H1 (cell line): ENCODE measurements around the gene WASF3.

Experiments used
- CEBPB ChIP-seq: IDR thresholded peaks from 2 replicates; pipeline ENCODE4 v1.6.1; 2012; ENCODE audit warnings: low read depth, low read length
- EP300 ChIP-seq, 2 experiments: IDR thresholded peaks; 1 replicate in 1 of 2; 2 replicates in 1 of 2; pipeline ENCODE4 v1.6.1; 2011 to 2012; ENCODE audit warnings: low read depth in 2 of 2, low read length in 2 of 2, mild to moderate bottlenecking in 2 of 2, borderline replicate concordance in 1 of 2, inconsistent platforms in 1 of 2, moderate library complexity in 1 of 2
- EZH2 ChIP-seq: fragments of 200-600 bp; sonication (generic); IDR thresholded peaks from 2 replicates; pipeline ENCODE4 v1.7.1; 2012; ENCODE audit warnings: low read depth, mild to moderate bottlenecking, moderate library complexity, low read length, inconsistent platforms; ENCODE audit not compliant: severe bottlenecking
- GABPA ChIP-seq: IDR thresholded peaks from 2 replicates; pipeline ENCODE4 v1.6.1; 2011; ENCODE audit warnings: mild to moderate bottlenecking, low read length, moderate library complexity, borderline replicate concordance; ENCODE audit not compliant: insufficient read depth
- HDAC2 ChIP-seq, 2 experiments: fragments of 300-600 bp in 1 of 2; sonication (generic) in 1 of 2; IDR thresholded peaks; 2 replicates each; pipeline ENCODE4 v1.6.1; 2011 to 2012; ENCODE audit warnings: low read depth in 2 of 2, low read length in 2 of 2, mild to moderate bottlenecking in 2 of 2, moderate library complexity in 2 of 2, borderline replicate concordance in 1 of 2, inconsistent platforms in 1 of 2
- POLR2A ChIP-seq, 2 experiments: IDR thresholded peaks; 1 replicate in 1 of 2; 2 replicates in 1 of 2; pipeline ENCODE4 v1.6.1; 2011; ENCODE audit warnings: low read depth in 2 of 2, low read length in 2 of 2, mild to moderate bottlenecking in 2 of 2; ENCODE audit errors: control extremely low read depth in 1 of 2
- POLR2AphosphoS5 ChIP-seq: IDR thresholded peaks from 2 replicates; pipeline ENCODE4 v1.6.1; 2011; ENCODE audit warnings: low read depth, low read length
- RAD21 ChIP-seq, 2 experiments: IDR thresholded peaks in 1 of 2; conservative IDR thresholded peaks in 1 of 2; 2 replicates each; pipeline ENCODE4 v1.6.1; 2011; ENCODE audit warnings: low read depth in 2 of 2, low read length in 2 of 2, improper control_type of control experiment in 1 of 2, inconsistent platforms in 1 of 2, mild to moderate bottlenecking in 1 of 2, moderate library complexity in 1 of 2
- RBBP5 ChIP-seq: IDR thresholded peaks from 2 replicates; pipeline ENCODE4 v1.7.1; 2012; ENCODE audit warnings: low read depth, mild to moderate bottlenecking, inconsistent platforms, low read length, moderate library complexity, borderline replicate concordance
- SIN3A ChIP-seq, 2 experiments: IDR thresholded peaks in 1 of 2; conservative IDR thresholded peaks in 1 of 2; 2 replicates each; pipeline ENCODE4 v1.6.1; 2011 to 2012; ENCODE audit warnings: low read length in 2 of 2, improper control_type of control experiment in 1 of 2, low read depth in 1 of 2, mild to moderate bottlenecking in 1 of 2
- TAF1 ChIP-seq: IDR thresholded peaks from 2 replicates; pipeline ENCODE4 v1.6.1; 2011; ENCODE audit warnings: mild to moderate bottlenecking, low read depth, low read length
- YY1 ChIP-seq: IDR thresholded peaks from 2 replicates; pipeline ENCODE4 v1.6.1; 2011; ENCODE audit warnings: low read depth, mild to moderate bottlenecking, low read length
- ZNF274 ChIP-seq: IDR thresholded peaks from 2 replicates; pipeline ENCODE4 v1.7.0; 2012; ENCODE audit warnings: low read length, borderline replicate concordance; ENCODE audit errors: extremely low read depth
- TF ChIP-seq, protein P1 (sequence below), 3 experiments: IDR thresholded peaks; 1 replicate in 2 of 3; 2 replicates in 1 of 3; pipeline versions ENCODE4 v1.5.1 to v1.6.1; 2011; ENCODE audit warnings: low read length in 3 of 3, mild to moderate bottlenecking in 3 of 3, inconsistent platforms in 2 of 3, low read depth in 1 of 3, moderate library complexity in 1 of 3; ENCODE audit not compliant: insufficient read depth in 1 of 3; ENCODE audit errors: control extremely low read depth in 1 of 3

DNA sequence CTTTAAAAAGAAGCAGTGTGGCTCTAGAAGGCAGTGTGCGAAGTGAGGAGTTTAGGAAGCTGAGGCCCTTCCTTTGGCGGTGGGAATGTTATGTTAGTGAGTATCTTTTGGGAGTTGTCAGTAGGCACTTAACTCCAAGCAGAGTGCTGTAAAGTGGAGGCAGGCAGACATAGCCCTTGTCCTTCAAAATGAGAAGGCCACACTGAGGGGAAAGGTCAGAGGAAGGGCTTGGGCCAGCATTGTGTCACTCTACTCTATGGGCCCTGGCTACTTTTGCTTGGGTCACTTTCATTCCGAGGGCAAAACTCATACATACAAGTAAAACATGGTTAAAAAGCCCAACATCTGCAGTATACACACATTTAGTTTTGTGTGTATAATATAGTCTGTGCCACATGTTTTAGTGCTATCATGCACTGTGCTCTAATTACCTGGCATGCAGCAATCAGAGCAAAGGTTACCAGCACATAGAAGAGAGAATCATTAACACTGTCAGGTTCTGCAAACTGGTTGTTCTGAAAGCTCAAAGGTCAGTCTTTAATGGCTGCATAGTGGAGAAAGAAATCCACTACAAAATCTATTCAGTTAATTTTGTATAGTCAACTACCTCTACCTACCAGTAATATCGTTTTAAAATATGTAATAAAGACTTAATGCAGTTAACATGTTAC is 64.4 kb downstream of the WASF3 start:
- TF ChIP-seq POLR2AphosphoS5 (no peak), YY1 (no peak), RAD21 (IDR thresholded peaks at IDR 0.05 in 1 of 2, conservative IDR thresholded peaks at IDR 0.05 in 1 of 2; ENCODE audit: low read depth in 2 of 2, low read length in 2 of 2) (no peak), TAF1 (no peak), SIN3A (conservative IDR thresholded peaks at IDR 0.05 in 1 of 2, IDR thresholded peaks at IDR 0.05 in 1 of 2; ENCODE audit: low read depth in 1 of 2, low read length in 2 of 2) (no peak), CEBPB (no peak), RBBP5 (no peak), POLR2A (IDR thresholded peaks at IDR 0.05; ENCODE audit: control extremely low read depth in 1 of 2, low read depth in 2 of 2, low read length in 2 of 2) (no peak), HDAC2 (IDR thresholded peaks at IDR 0.05; ENCODE audit: borderline replicate concordance in 1 of 2, low read depth in 2 of 2, low read length in 2 of 2) (no peak), ZNF274 (no peak), EZH2 (no peak), EP300 (IDR thresholded peaks at IDR 0.05; ENCODE audit: borderline replicate concordance in 1 of 2, low read depth in 2 of 2, low read length in 2 of 2) (no peak), GABPA (no peak)
- TF ChIP-seq, protein P1, sequence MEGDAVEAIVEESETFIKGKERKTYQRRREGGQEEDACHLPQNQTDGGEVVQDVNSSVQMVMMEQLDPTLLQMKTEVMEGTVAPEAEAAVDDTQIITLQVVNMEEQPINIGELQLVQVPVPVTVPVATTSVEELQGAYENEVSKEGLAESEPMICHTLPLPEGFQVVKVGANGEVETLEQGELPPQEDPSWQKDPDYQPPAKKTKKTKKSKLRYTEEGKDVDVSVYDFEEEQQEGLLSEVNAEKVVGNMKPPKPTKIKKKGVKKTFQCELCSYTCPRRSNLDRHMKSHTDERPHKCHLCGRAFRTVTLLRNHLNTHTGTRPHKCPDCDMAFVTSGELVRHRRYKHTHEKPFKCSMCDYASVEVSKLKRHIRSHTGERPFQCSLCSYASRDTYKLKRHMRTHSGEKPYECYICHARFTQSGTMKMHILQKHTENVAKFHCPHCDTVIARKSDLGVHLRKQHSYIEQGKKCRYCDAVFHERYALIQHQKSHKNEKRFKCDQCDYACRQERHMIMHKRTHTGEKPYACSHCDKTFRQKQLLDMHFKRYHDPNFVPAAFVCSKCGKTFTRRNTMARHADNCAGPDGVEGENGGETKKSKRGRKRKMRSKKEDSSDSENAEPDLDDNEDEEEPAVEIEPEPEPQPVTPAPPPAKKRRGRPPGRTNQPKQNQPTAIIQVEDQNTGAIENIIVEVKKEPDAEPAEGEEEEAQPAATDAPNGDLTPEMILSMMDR (IDR thresholded peaks at IDR 0.05; ENCODE audit: control extremely low read depth in 1 of 3, insufficient read depth in 1 of 3, low read depth in 1 of 3, low read length in 3 of 3), result no peak
